ENCODE results near the gene CARD18.

- TF ChIP-seq CTCF (IDR thresholded peaks at IDR 0.05) (no peak), POLR2A (IDR thresholded peaks at IDR 0.05) (no peak)
These were observed 29.5 kb downstream of the CARD18 start for GRCh38 chr11:105109855-105110687.
